Trophoblast cell (in vitro differentiated cells and primary cell): ENCODE measurements around the gene MPEG1.

Experiments
- DNase-seq, 2 donors: peaks; one replicate each; pipeline ENCODE4 v3.0.0-alpha.2; 2016
- H2AFZ ChIP-seq: 2 replicates; pipeline ENCODE4 v1.6.1; 2013; ENCODE audit warnings: low read length, moderate library complexity, mild to moderate bottlenecking; ENCODE audit not compliant: insufficient read depth, poor library complexity
- H2AK5ac ChIP-seq: 2 replicates; pipeline ENCODE4 v1.6.1; 2013; ENCODE audit warnings: mild to moderate bottlenecking, low read length
- H2BK120ac ChIP-seq: 2 replicates; pipeline ENCODE4 v1.6.1; 2013; ENCODE audit warnings: low read length, mild to moderate bottlenecking, moderate library complexity; ENCODE audit not compliant: insufficient read depth, poor library complexity
- H2BK12ac ChIP-seq: 2 replicates; pipeline ENCODE4 v1.6.1; 2013; ENCODE audit warnings: mild to moderate bottlenecking, low read length, moderate library complexity
- H2BK5ac ChIP-seq: 2 replicates; pipeline ENCODE4 v1.6.1; 2013; ENCODE audit warnings: low read length, low read depth, moderate library complexity, mild to moderate bottlenecking; ENCODE audit not compliant: poor library complexity
- H3K14ac ChIP-seq: 2 replicates; pipeline ENCODE4 v1.6.1; 2013; ENCODE audit warnings: mild to moderate bottlenecking, low read length
- H3K18ac ChIP-seq: 2 replicates; pipeline ENCODE4 v1.6.1; 2013; ENCODE audit warnings: mild to moderate bottlenecking, low read length
- H3K23ac ChIP-seq: 2 replicates; pipeline ENCODE4 v1.6.1; 2013; ENCODE audit warnings: low read length
- H3K27ac ChIP-seq: 2 replicates; pipeline ENCODE4 v1.5.1; 2013; ENCODE audit warnings: low read depth, mild to moderate bottlenecking, inconsistent platforms, low read length, moderate library complexity
- H3K27me3 ChIP-seq: 2 replicates; pipeline ENCODE4 v1.6.1; 2013; ENCODE audit warnings: inconsistent platforms, mild to moderate bottlenecking, low read length, moderate library complexity; ENCODE audit not compliant: insufficient read depth
- H3K36me3 ChIP-seq, 2 experiments: 1 replicate in 1 of 2; 2 replicates in 1 of 2; pipeline ENCODE4 v1.6.1; 2013; ENCODE audit warnings: low read length in 2 of 2, mild to moderate bottlenecking in 2 of 2, moderate library complexity in 1 of 2; ENCODE audit not compliant: insufficient read depth in 2 of 2, control insufficient read depth in 1 of 2
- H3K4ac ChIP-seq: 2 replicates; pipeline ENCODE4 v1.6.1; 2013; ENCODE audit warnings: low read depth, mild to moderate bottlenecking, low read length, moderate library complexity
- H3K4me1 ChIP-seq, 2 experiments: 1 replicate in 1 of 2; 2 replicates in 1 of 2; pipeline ENCODE4 v1.6.1; 2013; ENCODE audit warnings: low read length in 2 of 2, mild to moderate bottlenecking in 2 of 2, moderate library complexity in 1 of 2; ENCODE audit not compliant: insufficient read depth in 2 of 2, control insufficient read depth in 1 of 2
- H3K4me2 ChIP-seq: 2 replicates; pipeline ENCODE4 v1.6.1; 2013; ENCODE audit warnings: inconsistent platforms, mild to moderate bottlenecking, low read length, moderate library complexity
- H3K4me3 ChIP-seq: 2 replicates; pipeline ENCODE4 v1.5.1; 2013; ENCODE audit warnings: mild to moderate bottlenecking, low read depth, low read length, inconsistent platforms
- H3K79me1 ChIP-seq: one replicate; pipeline ENCODE4 v1.6.1; 2013; ENCODE audit warnings: low read length
- H3K79me2 ChIP-seq: 2 replicates; pipeline ENCODE4 v1.6.1; 2013; ENCODE audit warnings: low read length, mild to moderate bottlenecking; ENCODE audit not compliant: control insufficient read depth, insufficient read depth, poor library complexity
- H3K9ac ChIP-seq: 2 replicates; pipeline ENCODE4 v1.6.1; 2013; ENCODE audit warnings: mild to moderate bottlenecking, low read length
- H3K9me3 ChIP-seq: 2 replicates; pipeline ENCODE4 v1.6.1; 2013; ENCODE audit warnings: low read depth, mild to moderate bottlenecking, control low read depth, inconsistent platforms, low read length; ENCODE audit not compliant: insufficient read depth
- H4K12ac ChIP-seq: 2 replicates; pipeline ENCODE4 v1.6.1; 2013; ENCODE audit warnings: low read depth, mild to moderate bottlenecking, low read length, moderate library complexity
- H4K8ac ChIP-seq: 2 replicates; pipeline ENCODE4 v1.6.1; 2013; ENCODE audit warnings: low read depth, mild to moderate bottlenecking, low read length, moderate library complexity
- H4K91ac ChIP-seq: one replicate; pipeline ENCODE4 v1.6.1; 2013; ENCODE audit warnings: low read depth, mild to moderate bottlenecking, low read length, moderate library complexity
- WGBS: extraction: QIAGEN DNeasy Blood & Tissue Kit; methylation state at CpG from one replicate; pipeline ENCODE4 v1.1.7; 2013; ENCODE audit warnings: missing lambda C conversion rate; ENCODE audit not compliant: insufficient read length, insufficient coverage; ENCODE audit errors: extremely low coverage; 5-methylcytosine and 5-hydroxymethylcytosine counted together

Gene MPEG1

GRCh38 chr11:59183771-59184170 is 29.0 kb downstream of the MPEG1 start:
- Histone ChIP-seq H4K12ac (no peak overlapping the region), H3K4me3 (no peak overlapping the region), H3K4ac (no peak overlapping the region), H3K79me1 (peaks cover 6% of the 10 kb centered on the region), H2BK12ac (no peak overlapping the region), H2AK5ac (no peak overlapping the region), H3K9ac (no peak overlapping the region), H3K79me2 (peaks cover 2% of the 10 kb centered on the region), H3K9me3 (no peaks in the 10 kb centered on the region), H4K8ac (no peak overlapping the region), H2AFZ (no peak overlapping the region), H3K23ac (no peak overlapping the region), H3K18ac (no peak overlapping the region), H4K91ac (no peak overlapping the region), H3K27me3 (no peaks in the 10 kb centered on the region), H3K4me2 (no peak overlapping the region), H3K14ac (no peak overlapping the region), H3K36me3 (peaks cover 22 to 26% of the 10 kb centered on the region in 2 experiments), H3K27ac (no peak overlapping the region), H3K4me1 (peaks cover 15 to 19% of the 10 kb centered on the region in 2 experiments), H2BK5ac (no peak overlapping the region), H2BK120ac (no peak overlapping the region)
- no peak for DNase-seq
- WGBS: no CpG with 5 or more reads among the region's 1 CpG

GRCh38 chr11:59182457-59183151 is 30.1 kb downstream of the MPEG1 start:
- no peaks in the 10 kb centered on the region for H3K27me3 ChIP-seq
- H3K4me1 ChIP-seq: peaks cover 12 to 20% of the 10 kb centered on the region in 2 experiments
- no peak overlapping the region for H2BK120ac ChIP-seq
- no peak overlapping the region for H3K14ac ChIP-seq
- no peak overlapping the region for H2BK12ac ChIP-seq
- H4K91ac ChIP-seq: no peak overlapping the region
- no CpG with 5 or more reads among the region's 4 CpGs for WGBS
- H3K27ac ChIP-seq: no peak overlapping the region
- no peaks in the 10 kb centered on the region for H3K79me2 ChIP-seq
- H2BK5ac ChIP-seq: no peak overlapping the region
- no peak overlapping the region for H4K12ac ChIP-seq
- peak overlapping the region; percentile 44 for H3K9ac ChIP-seq
- no peak overlapping the region for H2AK5ac ChIP-seq
- H3K18ac ChIP-seq: no peak overlapping the region
- no peak overlapping the region for H2AFZ ChIP-seq
- H4K8ac ChIP-seq: no peak overlapping the region
- H3K4me2 ChIP-seq: no peak overlapping the region
- DNase-seq: peak in 1 of 2 donors; percentile 52
- H3K4me3 ChIP-seq: no peak overlapping the region
- H3K9me3 ChIP-seq: no peaks in the 10 kb centered on the region
- peaks cover 2% of the 10 kb centered on the region for H3K79me1 ChIP-seq
- no peak overlapping the region for H3K23ac ChIP-seq
- no peak overlapping the region for H3K4ac ChIP-seq
- peaks cover 21 to 28% of the 10 kb centered on the region in 2 experiments for H3K36me3 ChIP-seq

GRCh38 chr11:59181746-59182456 is 30.8 kb downstream of the MPEG1 start:
- H4K12ac ChIP-seq: no peak overlapping the region
- H3K18ac ChIP-seq: no peak overlapping the region
- H2BK5ac ChIP-seq: no peak overlapping the region
- H3K79me1 ChIP-seq: no peaks in the 10 kb centered on the region
- H3K4me1 ChIP-seq: peaks cover 9 to 18% of the 10 kb centered on the region in 2 experiments
- no peak overlapping the region for H4K91ac ChIP-seq
- H3K9ac ChIP-seq: peak overlapping the region; percentile 44
- H3K9me3 ChIP-seq: no peaks in the 10 kb centered on the region
- no peaks in the 10 kb centered on the region for H3K27me3 ChIP-seq
- no peak overlapping the region for H3K23ac ChIP-seq
- H2AK5ac ChIP-seq: no peak overlapping the region
- no peak overlapping the region for H2BK12ac ChIP-seq
- H3K14ac ChIP-seq: no peak overlapping the region
- no peak for DNase-seq
- H4K8ac ChIP-seq: no peak overlapping the region
- no CpG with 5 or more reads among the region's 33 CpGs for WGBS
- H3K36me3 ChIP-seq: peaks cover 18 to 26% of the 10 kb centered on the region in 2 experiments
- no peak overlapping the region for H3K4me2 ChIP-seq
- no peak overlapping the region for H2AFZ ChIP-seq
- no peak overlapping the region for H3K4me3 ChIP-seq
- H2BK120ac ChIP-seq: no peak overlapping the region
- H3K4ac ChIP-seq: no peak overlapping the region
- H3K79me2 ChIP-seq: no peaks in the 10 kb centered on the region
- H3K27ac ChIP-seq: no peak overlapping the region

DNA sequence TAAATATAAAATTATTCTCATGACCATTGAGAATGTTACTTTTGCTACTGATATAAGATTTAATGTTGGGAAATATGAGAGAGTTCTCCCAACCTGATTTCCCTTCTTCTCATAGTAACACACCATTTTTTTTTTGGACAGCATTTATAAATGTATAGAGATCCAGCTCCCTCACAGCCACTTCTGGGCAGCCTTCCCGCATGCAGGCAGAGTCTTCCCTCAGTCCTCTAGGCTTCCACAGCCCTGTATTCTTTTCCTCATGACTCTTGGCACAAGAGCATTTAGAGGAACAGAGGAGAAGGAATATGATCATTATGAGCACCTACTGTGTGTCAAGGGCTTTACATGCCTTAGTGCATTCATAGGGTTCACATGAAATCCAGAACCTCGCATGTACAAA is 31.8 kb downstream of the MPEG1 start:
- Histone ChIP-seq H2AK5ac (no peak overlapping the region), H3K27me3 (no peaks in the 10 kb centered on the region), H3K4me1 (peaks cover 3 to 15% of the 10 kb centered on the region in 2 experiments), H3K14ac (no peak overlapping the region), H3K9ac (no peak overlapping the region), H4K91ac (no peak overlapping the region), H2BK120ac (no peak overlapping the region), H3K27ac (no peak overlapping the region), H4K8ac (no peak overlapping the region), H3K36me3 (peaks cover 18 to 26% of the 10 kb centered on the region in 2 experiments), H4K12ac (no peak overlapping the region), H3K79me1 (no peaks in the 10 kb centered on the region), H3K18ac (no peak overlapping the region), H3K4me2 (no peak overlapping the region), H2BK12ac (no peak overlapping the region), H3K79me2 (peaks cover 1% of the 10 kb centered on the region), H2AFZ (no peak overlapping the region), H3K23ac (no peak overlapping the region), H3K9me3 (no peaks in the 10 kb centered on the region), H3K4ac (no peak overlapping the region), H3K4me3 (no peak overlapping the region), H2BK5ac (no peak overlapping the region)
- no CpG with 5 or more reads among the region's 2 CpGs for WGBS
- no peak for DNase-seq
